Endothelial cell of umbilical vein (primary cell): ENCODE measurements around the gene VAV3. TPM values are rescaled to one million over a fixed set of nuclear protein-coding genes. Genes with fewer than 3 reads are reported as not detected.

Source experiments
- BruUV-seq: library from RNA; stranded (reverse); fragments of 400-500 nt; replicated peaks from 2 replicates; lab custom pipeline; 2021; lab: Mats Ljungman, UMichigan
- CTCF ChIA-PET: fragments of 300-600, 350-600 bp; sonication (Branson Sonifier 250); formaldehyde crosslinking; loops from one replicate; lab custom pipeline; 2021; ENCODE audit warnings: antibody characterized with exemption, inconsistent platforms; lab: Charles Lee
- POLR2A ChIA-PET: fragments of 300-600, 350-600 bp; sonication (Branson Sonifier 250); formaldehyde crosslinking; loops from one replicate; lab custom pipeline; 2021; ENCODE audit warnings: antibody characterized with exemption, inconsistent platforms; lab: Charles Lee
- DNase-seq: peaks from one replicate; pipeline ENCODE4 v3.0.0-alpha.2; 2011; ENCODE audit warnings: low read depth, low spot score
- FAIRE-seq: peaks from 2 replicates; lab custom pipeline; 2011; peaks lifted over from hg19 to GRCh38; lab: Jason Lieb, UNC
- H2AFZ ChIP-seq: 2 replicates; pipeline ENCODE4 v1.6.0; 2012; ENCODE audit warnings: low read depth, low read length, control low read depth, inconsistent platforms
- H3K27ac ChIP-seq: 2 replicates; pipeline ENCODE4 v1.5.1; 2011; ENCODE audit warnings: low read depth, mild to moderate bottlenecking, control low read depth, low read length, moderate library complexity; ENCODE audit not compliant: insufficient read depth
- H3K27me3 ChIP-seq, 2 experiments: 2 replicates each; pipeline versions ENCODE4 v1.6.0 to v1.6.1; 2011; ENCODE audit warnings: low read length in 2 of 2, mixed read lengths in 1 of 2; ENCODE audit not compliant: control insufficient read depth in 2 of 2, insufficient read depth in 2 of 2
- H3K36me3 ChIP-seq, 2 experiments: 2 replicates in 1 of 2; 3 replicates in 1 of 2; pipeline ENCODE4 v1.5.1; 2011; ENCODE audit warnings: low read length in 2 of 2, mild to moderate bottlenecking in 1 of 2, moderate library complexity in 1 of 2; ENCODE audit not compliant: control insufficient read depth in 2 of 2, insufficient read depth in 2 of 2; ENCODE audit errors: extremely low read depth in 1 of 2
- H3K4me1 ChIP-seq: 3 replicates; pipeline ENCODE4 v1.5.1; 2011; ENCODE audit warnings: mild to moderate bottlenecking, low read length; ENCODE audit not compliant: control insufficient read depth, insufficient read depth; ENCODE audit errors: extremely low read depth
- H3K4me2 ChIP-seq: 2 replicates; pipeline ENCODE4 v1.6.1; 2011; ENCODE audit warnings: low read length, control low read depth, mixed read lengths; ENCODE audit not compliant: insufficient read depth
- H3K4me3 ChIP-seq, 3 experiments: fragments of 200-600 bp in 1 of 3; sonication (generic), shearing (Covaris generic) in 1 of 3; replicated peaks in 1 of 3; 2 replicates each; pipeline ENCODE4 v1.5.1; 2011 to 2016; ENCODE audit warnings: control low read depth in 3 of 3, low read length in 3 of 3, mild to moderate bottlenecking in 2 of 3, inconsistent platforms in 1 of 3, low read depth in 1 of 3, moderate library complexity in 1 of 3; ENCODE audit not compliant: insufficient read depth in 1 of 3
- H3K79me2 ChIP-seq: 2 replicates; pipeline ENCODE4 v1.6.0; 2012; ENCODE audit warnings: low read length, inconsistent platforms; ENCODE audit not compliant: control insufficient read depth, insufficient read depth
- H3K9ac ChIP-seq: replicated peaks from 2 replicates; pipeline ENCODE3; 2011; ENCODE audit warnings: low read length, control low read depth; ENCODE audit not compliant: insufficient read depth; ENCODE audit errors: extremely low read depth
- H3K9me1 ChIP-seq: replicated peaks from 3 replicates; pipeline ENCODE4 v1.6.0; 2011; ENCODE audit warnings: mild to moderate bottlenecking, low read length; ENCODE audit not compliant: control insufficient read depth, insufficient read depth; ENCODE audit errors: extremely low read depth
- H3K9me3 ChIP-seq: replicated peaks from 2 replicates; pipeline ENCODE4 v1.5.1; 2012; ENCODE audit warnings: low read length, inconsistent platforms; ENCODE audit not compliant: control insufficient read depth, insufficient read depth
- H4K20me1 ChIP-seq: replicated peaks from 2 replicates; pipeline ENCODE3; 2011; ENCODE audit warnings: mild to moderate bottlenecking, low read length; ENCODE audit not compliant: control insufficient read depth, insufficient read depth; ENCODE audit errors: extremely low read depth
- EZH2 ChIP-seq: IDR thresholded peaks from 2 replicates; pipeline ENCODE4 v1.6.1; 2012; ENCODE audit warnings: borderline replicate concordance, low read depth, mild to moderate bottlenecking, moderate library complexity, low read length, inconsistent platforms; ENCODE audit not compliant: severe bottlenecking
- FOS ChIP-seq: IDR thresholded peaks from 2 replicates; pipeline ENCODE4 v1.6.1; 2011; ENCODE audit warnings: mild to moderate bottlenecking, low read length, moderate library complexity, borderline replicate concordance; ENCODE audit not compliant: insufficient read depth
- GATA2 ChIP-seq: IDR thresholded peaks from 2 replicates; pipeline ENCODE4 v1.7.0; 2011; ENCODE audit warnings: low read depth, mild to moderate bottlenecking, moderate library complexity, mixed read lengths, low read length; ENCODE audit not compliant: insufficient read length, insufficient read depth
- JUN ChIP-seq: IDR thresholded peaks from 2 replicates; pipeline ENCODE4 v1.6.1; 2011; ENCODE audit warnings: borderline replicate concordance, low read depth; ENCODE audit not compliant: insufficient read length, insufficient read depth
- MYC ChIP-seq: IDR thresholded peaks from one replicate; pipeline ENCODE4 v1.6.1; 2011; ENCODE audit warnings: mild to moderate bottlenecking, low read depth, low read length
- POLR2A ChIP-seq: IDR thresholded peaks from 2 replicates; pipeline ENCODE4 v1.6.1; 2012; ENCODE audit warnings: low read depth, mild to moderate bottlenecking, control low read depth, low read length
- POLR2AphosphoS5 ChIP-seq: IDR thresholded peaks from 2 replicates; pipeline ENCODE4 v1.6.1; 2012; ENCODE audit warnings: low read depth, mild to moderate bottlenecking, control low read depth, low read length, moderate library complexity; ENCODE audit not compliant: insufficient read depth
- dilution Hi-C: fragments of 300-500 bp; cut with MboI; formaldehyde crosslinking; loops from one replicate; pipeline ENCODE4 v1.15.0; 2019; ENCODE audit warnings: low sequenced_read_pairs; ENCODE audit not compliant: extremely low pct_ligation_motif_present
- intact Hi-C: fragments of 100-400 bp; cut with micrococcal nuclease; formaldehyde crosslinking; loops from one replicate; pipeline ENCODE4 v1.10.0; 2022
- polyA plus RNA-seq, 4 experiments: library from polyadenylated mRNA; depleted of rRNA in 3 of 4; stranded (reverse) in 3 of 4; unstranded in 1 of 4; fragments of >200 nt; gene quantifications; 2 replicates each; pipeline versions ENCODE4 v1.2.1 to v1.2.3, GENCODE V29; 2011 to 2012; ENCODE audit warnings: missing spikeins in 1 of 4
- total RNA-seq: library from RNA; stranded (reverse); gene quantifications from 2 replicates; pipeline ENCODE4 v1.2.3, GENCODE V29; 2021
- TF ChIP-seq, protein P1 (sequence below): IDR thresholded peaks from 2 replicates; pipeline ENCODE4 v1.6.1; 2011; ENCODE audit not compliant: insufficient read depth, insufficient read length
- TF ChIP-seq, protein P2 (sequence below), 2 donors: IDR thresholded peaks; 1 replicate in 1 of 2; 2 replicates in 1 of 2; pipeline ENCODE4 v1.5.1; 2011; ENCODE audit warnings: low read length in 2 of 2, mild to moderate bottlenecking in 2 of 2, moderate library complexity in 2 of 2, control low read depth in 1 of 2, inconsistent platforms in 1 of 2, low read depth in 1 of 2; ENCODE audit not compliant: insufficient read depth in 1 of 2; ENCODE audit errors: extremely low read depth in 1 of 2

Gene VAV3
- total and polyA plus RNA-seq, 2 donors (not counting 3 experiments of a cell fraction or from before 2014, with no cell fraction given): 0.18 to 1.5 TPM

DNA sequence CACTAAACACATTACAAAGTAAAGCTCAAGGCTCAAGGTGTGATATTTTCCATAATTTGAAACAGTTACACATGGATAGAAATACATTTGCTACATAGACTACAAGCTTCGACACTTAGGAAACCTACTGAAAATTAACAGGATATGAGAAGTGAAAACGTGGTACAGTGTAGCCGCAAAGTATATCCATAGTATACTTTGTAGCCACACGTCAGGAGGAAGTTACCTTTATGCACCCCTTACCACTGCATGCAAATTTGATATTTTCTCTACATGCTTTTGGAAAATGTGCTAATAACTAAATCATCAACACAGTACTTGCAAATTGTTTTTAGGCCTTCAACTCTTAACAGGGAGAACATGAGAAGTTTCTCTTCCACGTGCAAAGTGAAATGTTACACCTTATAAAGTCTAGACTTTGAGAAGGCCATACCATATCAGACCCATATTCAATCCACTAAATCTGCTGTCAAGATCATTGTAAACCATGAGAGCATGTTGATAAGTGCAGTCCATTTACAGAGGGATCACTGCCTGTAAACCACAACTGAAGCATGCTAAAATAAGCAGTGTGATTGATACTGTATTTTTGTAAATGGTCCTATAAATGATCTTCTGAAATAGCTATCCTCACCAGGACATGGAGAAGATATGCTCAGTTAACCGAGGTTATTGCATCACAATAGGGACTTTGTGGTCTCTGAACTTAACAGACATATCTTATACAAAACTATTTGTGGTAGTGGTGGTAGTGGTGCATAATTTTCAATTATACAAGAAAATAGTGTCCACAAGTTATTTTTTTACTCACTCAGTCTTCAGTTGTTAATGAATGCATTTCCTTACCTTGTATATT, 64.7 kb downstream of the VAV3 start:
- Histone ChIP-seq H3K4me1 (no peaks in the 10 kb centered on the region), H3K36me3 (no peaks in the 10 kb centered on the region), H3K4me3 (no peak overlapping the region), H3K9me3 (no peaks in the 10 kb centered on the region), H4K20me1 (no peaks in the 10 kb centered on the region), H3K4me2 (no peak overlapping the region), H3K27me3 (no peaks in the 10 kb centered on the region), H3K79me2 (no peaks in the 10 kb centered on the region), H3K9ac (no peak overlapping the region), H3K27ac (no peak overlapping the region), H2AFZ (no peak overlapping the region), H3K9me1 (no peaks in the 10 kb centered on the region)
- FAIRE-seq: no peak
- DNase-seq: no peak
- intact Hi-C loops: no loop called here
- CTCF ChIA-PET: no interaction called here
- POLR2A ChIA-PET: no interaction called here
- no TSS peak for BruUV-seq
- TF ChIP-seq, protein P1, sequence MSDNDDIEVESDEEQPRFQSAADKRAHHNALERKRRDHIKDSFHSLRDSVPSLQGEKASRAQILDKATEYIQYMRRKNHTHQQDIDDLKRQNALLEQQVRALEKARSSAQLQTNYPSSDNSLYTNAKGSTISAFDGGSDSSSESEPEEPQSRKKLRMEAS: no peak
- TF ChIP-seq EZH2: no peak
- TF ChIP-seq JUN: no peak
- no peak for TF ChIP-seq GATA2
- TF ChIP-seq POLR2AphosphoS5: no peak
- TF ChIP-seq, protein P2, sequence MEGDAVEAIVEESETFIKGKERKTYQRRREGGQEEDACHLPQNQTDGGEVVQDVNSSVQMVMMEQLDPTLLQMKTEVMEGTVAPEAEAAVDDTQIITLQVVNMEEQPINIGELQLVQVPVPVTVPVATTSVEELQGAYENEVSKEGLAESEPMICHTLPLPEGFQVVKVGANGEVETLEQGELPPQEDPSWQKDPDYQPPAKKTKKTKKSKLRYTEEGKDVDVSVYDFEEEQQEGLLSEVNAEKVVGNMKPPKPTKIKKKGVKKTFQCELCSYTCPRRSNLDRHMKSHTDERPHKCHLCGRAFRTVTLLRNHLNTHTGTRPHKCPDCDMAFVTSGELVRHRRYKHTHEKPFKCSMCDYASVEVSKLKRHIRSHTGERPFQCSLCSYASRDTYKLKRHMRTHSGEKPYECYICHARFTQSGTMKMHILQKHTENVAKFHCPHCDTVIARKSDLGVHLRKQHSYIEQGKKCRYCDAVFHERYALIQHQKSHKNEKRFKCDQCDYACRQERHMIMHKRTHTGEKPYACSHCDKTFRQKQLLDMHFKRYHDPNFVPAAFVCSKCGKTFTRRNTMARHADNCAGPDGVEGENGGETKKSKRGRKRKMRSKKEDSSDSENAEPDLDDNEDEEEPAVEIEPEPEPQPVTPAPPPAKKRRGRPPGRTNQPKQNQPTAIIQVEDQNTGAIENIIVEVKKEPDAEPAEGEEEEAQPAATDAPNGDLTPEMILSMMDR (IDR thresholded peaks at IDR 0.05; ENCODE audit: extremely low read depth in 1 of 2, insufficient read depth in 1 of 2, low read depth in 1 of 2, low read length in 2 of 2): no peak
- no peak for TF ChIP-seq POLR2A
- no peak for TF ChIP-seq FOS
- no peak for TF ChIP-seq MYC
- dilution Hi-C loops: no loop called here
